CD4-positive, alpha-beta T cell treated with Interleukin-6 for 4 hours (primary cell): ENCODE measurements around the gene AZU1.

Experiments used
- DNase-seq: peaks from one replicate; pipeline ENCODE4 v3.0.0-alpha.2; 2020; ENCODE audit warnings: mixed read lengths

Gene AZU1

DNA sequence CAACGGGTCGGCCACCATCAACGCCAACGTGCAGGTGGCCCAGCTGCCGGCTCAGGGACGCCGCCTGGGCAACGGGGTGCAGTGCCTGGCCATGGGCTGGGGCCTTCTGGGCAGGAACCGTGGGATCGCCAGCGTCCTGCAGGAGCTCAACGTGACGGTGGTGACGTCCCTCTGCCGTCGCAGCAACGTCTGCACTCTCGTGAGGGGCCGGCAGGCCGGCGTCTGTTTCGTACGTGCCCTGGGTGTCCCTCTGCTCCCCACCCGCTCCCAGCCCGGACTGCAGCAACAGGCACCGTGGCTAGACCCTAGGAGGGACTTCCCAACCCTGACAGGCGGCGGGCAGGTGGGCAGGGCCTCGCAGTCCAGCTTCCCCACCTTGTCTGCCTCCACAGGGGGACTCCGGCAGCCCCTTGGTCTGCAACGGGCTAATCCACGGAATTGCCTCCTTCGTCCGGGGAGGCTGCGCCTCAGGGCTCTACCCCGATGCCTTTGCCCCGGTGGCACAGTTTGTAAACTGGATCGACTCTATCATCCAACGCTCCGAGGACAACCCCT is 28.0 kb downstream of the AZU1 start:
- no peak for DNase-seq

DNA sequence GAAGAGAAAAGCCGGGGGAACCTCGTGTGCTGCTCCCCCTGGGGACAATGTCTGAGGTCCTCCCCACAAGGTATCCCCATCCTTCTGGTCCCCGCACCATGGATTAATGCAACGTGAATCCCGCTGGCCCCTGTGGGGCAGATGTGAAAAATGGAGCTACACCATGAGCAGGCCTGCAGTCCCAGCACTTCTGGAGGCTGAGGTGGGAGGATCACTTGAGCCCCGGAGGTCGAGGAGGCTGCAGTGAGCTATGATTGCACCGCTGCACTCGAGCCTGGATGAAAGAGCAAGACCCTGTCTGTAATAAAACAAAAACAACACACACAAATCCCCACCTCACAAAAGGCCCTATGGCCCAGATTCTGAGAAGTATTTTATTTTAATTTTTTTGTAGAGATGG is 30.6 kb downstream of the AZU1 start:
- DNase-seq, result no peak

DNA sequence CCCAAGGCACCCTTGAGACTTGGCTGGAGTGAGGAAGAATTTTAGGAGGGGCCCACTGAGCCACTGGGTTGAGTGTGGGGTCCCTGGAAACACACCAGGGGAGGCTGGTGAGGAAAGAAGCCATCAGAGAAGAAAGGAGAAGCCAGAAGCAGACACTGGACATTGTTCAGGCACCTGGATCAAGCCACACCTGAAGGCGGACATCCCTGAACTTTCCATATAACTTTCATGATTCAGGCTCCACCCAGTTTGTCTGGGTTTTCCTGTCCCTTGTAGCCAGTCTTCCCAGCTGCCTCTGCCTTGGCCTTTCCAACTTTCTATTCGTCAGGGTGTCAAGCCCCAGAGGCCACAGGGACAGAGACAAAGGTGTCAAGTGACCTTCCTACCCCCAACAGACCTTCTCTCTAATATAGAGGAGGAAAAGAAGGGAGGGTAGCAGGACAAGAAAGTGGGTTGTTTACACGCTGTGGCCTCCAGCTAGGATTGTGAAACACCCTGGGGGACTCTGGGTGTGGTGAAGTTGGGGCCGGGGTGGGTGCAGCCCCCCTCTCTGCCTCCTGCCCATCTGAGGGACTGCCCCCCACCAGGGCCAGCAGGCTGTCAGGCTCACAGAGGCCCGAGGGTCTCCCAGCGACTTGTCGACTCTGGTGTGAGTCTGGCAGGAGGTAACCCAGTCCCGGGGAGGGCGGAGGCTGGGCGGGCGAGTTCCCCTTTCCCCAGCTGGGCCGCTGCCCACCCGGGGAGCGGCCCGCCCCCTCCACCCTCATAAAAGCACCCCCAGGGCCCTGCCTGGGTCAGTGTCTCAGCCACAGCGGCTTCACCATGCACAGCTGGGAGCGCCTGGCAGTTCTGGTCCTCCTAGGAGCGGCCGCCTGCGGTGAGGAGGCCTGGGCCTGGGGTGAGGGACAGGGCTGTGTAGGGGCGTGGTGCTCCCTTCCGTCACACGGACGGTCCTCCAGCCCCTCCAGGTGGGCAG is 31.5 kb downstream of the AZU1 start, which contains the start of gene CFD:
Gene CFD, plus strand, starts transcription at position 797 of the 976 bp plus-strand sequence. Its CDS starts 26 bp downstream, at position 823.
- no peak for DNase-seq

DNA sequence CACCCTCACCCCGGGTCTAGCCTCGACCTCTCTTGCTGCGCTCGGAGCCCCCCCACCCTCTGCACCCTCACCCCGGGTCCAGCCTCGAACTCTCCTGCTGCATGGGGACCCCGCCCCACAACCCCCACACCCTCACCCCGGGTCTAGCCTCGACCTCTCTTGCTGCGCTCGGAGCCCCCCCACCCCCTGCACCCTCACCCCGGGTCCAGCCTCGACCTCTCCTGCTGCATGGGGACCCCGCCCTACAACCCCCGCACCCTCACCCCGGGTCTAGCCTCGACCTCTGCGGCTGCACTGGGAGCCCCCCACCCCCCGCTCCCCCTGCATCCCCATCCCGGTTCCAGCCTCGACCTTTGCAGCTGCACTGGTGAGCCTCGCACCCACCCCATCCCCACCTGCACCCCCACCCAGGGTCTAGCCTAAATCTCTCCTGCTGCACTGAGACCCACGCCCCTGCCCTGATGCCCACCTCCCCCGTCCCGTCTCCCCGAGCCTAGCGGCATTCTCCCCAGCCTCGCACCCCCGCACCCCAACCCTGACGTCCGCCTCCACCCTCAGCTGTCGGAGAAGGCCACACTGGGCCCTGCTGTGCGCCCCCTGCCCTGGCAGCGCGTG is 33.6 kb downstream of the AZU1 start:
- no peak for DNase-seq

DNA sequence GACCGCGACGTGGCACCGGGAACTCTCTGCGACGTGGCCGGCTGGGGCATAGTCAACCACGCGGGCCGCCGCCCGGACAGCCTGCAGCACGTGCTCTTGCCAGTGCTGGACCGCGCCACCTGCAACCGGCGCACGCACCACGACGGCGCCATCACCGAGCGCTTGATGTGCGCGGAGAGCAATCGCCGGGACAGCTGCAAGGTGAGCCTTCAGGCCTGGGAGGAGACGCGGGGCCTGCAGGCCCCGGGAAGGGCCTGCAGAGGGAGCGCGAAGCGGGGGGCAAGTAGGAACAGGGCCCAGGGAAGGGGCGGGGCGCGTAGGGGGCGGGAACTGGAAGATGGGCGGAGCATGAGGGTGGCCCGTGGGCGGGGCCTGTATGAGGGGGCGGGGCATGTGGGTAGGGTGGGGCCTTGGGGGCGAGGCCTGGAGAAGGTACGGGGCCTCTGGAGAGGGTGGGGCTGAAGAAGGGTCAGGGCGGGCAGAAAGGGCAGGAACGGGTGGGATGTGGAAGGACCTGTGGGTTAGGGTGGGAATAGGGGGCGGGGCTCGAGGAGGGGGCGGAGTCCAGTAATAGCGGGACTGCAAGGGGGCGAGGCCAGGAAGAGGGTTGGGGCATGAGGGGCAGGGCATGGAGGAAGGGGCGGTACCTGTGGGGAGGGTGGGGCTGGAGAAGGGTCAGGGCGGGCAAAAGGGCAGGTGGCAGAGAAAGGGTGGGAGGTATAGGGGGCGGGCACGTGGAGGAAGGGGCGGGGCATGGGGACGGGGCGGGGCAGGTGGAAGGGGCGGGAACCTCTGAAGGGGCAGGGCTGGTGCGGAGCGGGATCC is 34.3 kb downstream of the AZU1 start:
- peak; percentile 64 for DNase-seq

DNA sequence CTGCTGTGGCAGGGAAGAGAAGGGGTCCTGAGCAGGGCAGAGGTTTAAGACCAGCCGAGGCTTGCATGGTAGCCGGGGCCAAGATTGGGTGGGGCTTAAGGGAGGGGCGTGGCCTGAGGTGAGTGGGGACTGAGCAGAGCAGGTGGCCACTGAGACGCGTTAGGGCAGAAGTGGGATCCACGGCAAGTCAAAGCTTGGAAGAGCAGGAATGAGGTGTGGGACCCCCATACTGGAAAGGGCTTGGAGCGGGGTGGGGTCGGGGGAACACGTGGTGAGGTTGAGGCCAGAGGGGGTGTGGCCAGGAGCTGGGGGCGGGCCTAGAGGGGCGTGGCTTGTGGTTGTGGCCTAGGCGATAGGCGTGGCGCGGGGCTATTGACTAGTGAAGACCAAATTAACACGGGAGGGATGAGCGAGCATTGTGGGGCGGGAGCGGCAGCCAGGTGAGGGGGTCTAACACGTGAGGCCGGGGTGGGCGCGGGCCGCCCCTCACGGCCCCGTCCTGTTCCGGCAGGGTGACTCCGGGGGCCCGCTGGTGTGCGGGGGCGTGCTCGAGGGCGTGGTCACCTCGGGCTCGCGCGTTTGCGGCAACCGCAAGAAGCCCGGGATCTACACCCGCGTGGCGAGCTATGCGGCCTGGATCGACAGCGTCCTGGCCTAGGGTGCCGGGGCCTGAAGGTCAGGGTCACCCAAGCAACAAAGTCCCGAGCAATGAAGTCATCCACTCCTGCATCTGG is 35.1 kb downstream of the AZU1 start:
- DNase-seq, result peak; percentile 79

DNA sequence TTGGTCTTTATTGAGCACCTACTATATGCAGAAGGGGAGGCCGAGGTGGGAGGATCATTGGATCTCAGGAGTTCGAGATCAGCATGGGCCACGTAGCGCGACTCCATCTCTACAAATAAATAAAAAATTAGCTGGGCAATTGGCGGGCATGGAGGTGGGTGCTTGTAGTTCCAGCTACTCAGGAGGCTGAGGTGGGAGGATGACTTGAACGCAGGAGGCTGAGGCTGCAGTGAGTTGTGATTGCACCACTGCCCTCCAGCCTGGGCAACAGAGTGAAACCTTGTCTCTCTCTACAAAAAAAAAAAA is 35.6 kb downstream of the AZU1 start:
- DNase-seq, result no peak

DNA sequence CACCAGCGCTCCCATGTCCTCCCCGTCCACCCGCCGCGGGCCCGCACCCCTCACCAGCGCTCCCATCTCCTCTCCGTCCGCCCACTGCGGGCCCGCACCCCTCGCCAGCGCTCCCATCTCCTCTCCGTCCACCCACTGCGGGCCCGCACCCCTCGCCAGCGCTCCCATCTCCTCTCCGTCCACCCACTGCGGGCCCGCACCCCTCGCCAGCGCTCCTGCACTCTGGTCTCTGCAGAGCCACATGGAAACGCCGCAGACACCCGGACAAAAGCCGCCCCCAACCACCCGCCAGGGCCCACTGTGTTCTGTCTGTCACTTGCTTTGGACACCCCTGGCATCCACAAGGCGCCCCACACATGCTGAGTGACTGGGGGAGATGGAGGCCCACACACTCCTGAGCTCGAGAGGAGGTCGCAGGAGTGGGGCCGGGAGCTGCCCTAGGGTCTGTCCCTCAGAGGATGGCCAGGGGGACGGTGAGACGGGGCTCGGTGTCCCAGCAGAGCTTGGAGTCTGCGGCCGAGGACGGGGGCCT is 39.2 kb downstream of the AZU1 start:
- DNase-seq, result no peak

DNA sequence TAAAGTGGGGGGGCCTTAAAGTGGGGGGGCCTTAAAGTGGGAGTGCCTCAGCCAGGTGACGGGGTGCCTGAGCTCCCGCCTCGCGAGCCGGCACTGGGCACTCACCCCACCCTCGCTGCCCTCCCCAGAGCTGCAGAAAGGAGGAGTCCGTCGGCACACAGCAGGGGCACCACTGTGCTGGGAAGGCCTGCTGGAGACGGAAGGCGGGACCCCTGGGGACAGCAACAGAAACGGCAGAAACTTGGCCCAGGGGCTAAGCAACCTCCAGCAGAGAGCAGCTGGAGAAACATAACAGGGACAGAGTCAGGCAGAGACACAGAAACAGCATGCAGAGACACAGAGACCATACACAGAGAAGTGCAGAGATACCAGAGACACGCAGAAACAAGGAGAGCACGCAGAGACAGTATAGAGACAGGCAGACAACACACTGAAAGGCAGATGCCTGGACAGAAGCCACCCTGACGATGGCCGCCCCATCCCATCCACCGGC is 39.7 kb downstream of the AZU1 start:
- no peak for DNase-seq

DNA sequence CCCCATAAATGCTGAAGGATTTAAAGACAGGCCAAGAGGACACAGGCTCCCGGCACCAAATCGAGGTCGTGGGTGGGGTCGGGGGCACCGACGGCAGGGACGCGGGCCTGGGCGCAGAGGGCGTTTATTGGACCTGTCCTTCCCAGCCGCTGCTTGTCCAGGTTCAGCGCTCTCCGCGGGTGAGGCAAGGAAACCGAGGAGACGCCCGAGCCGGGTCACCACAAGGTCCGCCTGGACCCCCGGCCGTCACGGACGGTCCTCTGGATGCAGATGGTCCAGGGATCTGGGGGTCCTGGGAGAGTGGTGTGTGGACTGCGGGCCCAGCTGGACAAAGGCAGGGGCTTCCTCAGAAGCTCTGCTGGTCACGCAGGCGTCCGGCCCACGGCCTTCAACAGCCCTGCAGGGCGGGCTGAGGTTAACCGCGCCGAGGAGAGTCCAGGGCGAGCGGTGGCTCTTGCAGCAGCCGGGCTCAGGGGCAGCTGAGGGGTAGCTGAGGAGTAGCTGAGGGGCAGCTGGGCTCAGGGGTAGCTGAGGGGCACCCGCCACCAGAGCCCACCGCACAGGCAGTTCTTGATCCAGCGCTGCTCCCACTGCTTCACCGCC is 40.3 kb downstream of the AZU1 start:
- DNase-seq, result no peak

DNA sequence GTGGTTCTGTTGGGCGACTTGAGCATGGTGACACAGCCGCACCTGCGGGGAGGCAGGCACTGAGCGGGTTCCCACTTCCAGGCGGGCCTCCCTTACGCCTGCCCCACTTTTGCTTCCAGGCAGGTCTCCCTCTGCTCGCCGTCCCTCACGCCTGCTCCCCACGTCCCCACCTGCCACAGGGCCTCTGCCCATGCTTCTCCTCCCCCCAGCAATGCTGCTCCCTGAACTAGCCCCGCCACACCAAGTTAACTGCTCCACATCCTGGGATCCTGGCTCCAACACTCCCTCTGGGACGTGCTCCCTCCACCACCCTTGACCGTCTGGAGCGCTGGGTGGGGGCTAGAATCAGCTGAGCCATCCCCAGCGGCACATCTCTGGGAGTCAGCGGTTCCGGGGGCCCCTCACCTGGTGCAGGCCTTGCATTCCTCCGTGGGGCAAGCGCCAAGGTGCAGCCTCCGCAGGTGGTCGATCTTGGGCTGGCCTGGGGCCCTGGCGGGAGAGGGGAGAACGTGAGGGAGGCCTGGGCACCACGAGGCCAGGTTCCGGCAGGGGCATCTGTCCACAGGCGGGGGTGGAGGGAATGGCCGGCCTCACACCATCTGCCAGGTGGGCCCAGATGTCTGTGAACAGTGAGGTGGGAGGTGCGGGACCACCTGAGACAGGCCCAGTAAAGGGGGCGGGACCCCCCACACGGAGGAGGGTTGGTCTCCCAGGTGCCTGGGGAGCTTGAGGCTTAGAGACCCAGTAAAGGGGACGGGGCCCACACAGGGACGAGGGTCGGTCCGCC is 41.0 kb downstream of the AZU1 start:
- DNase-seq, result no peak

DNA sequence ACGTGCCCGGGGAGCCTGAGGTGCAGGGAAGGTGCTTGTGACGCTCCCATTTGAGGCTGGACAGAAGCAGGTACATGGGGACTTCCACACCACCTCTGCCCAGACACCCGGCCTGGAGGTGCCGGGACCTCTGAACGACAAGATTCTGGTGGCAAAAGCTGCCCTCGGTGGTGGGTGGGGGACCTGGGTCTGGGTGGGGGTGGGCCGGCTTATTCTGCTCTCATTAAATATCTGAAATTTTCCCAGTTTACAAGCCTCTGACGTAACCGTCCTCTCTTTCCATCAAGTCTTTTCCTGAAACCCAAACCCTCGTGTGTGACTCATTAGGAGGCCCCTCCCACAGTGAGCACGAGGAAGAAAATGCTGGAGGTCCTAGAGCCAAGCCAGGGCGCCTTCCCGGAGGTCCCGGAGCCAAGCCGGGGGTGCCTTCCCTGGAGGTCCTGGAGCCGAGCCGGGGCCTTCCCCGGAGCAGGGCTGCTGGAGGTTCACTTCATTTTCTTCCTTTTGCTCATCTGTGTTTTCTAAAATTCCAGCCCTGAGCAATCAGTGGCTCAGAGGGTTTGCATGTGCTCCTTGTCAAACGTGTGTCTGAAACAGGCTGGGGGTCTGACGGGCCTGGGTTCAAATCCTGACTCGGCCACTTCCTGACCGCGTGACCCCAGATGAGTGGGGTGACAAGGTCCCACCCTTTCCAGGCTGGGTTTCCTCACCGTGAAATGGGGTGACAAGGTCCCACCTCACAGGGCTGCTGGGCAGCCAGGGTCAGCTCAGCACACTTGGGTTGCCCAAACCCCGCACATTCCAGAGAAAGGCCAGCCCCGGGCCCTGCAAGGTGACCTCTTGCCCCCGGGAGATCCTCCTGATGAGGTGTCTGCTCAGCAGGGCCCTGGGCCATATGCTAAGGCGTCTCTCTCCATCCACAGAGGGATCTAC is 41.9 kb downstream of the AZU1 start:
- no peak for DNase-seq

DNA sequence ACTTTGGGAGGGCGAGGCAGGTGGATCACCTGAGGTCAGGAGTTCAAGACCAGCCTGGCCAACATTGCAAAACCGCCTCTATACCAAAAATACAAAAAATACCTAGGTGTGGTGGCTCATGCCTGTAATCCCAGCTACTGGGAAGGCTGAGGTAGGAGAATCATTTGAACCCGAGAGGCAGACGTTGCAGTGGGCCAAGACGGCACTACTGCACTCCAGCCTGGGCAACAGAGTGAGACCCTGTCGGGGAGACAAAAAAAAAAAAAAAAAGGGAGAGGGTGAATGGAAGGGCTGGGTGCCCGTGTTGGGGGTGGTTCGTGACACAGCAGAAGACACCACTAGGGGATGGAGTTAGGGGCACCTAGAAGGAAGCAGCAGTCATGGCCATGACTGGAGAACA is 42.7 kb downstream of the AZU1 start:
- DNase-seq, result no peak

DNA sequence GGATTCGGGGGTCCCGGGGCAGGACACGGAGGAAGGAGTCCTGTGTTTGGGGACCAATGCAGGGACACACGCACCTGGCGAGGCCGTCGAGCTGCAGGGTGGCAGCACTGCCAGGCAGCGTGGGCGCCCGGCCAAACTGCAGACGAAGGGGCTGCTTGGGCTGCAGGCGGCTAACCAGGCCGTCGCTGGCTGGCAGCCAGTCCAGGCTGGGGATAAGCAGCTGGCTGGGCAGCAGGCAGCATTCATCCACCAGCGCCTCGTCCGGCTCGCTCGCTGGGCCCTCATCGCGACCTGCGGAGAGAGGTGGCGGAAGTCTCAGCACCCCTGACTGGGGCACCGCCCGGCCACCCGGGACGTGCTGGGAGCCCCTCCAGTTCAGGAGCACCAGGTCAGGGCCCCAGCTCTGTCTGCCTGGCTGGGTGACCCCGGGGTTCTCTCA is 43.3 kb downstream of the AZU1 start:
- DNase-seq, result no peak

DNA sequence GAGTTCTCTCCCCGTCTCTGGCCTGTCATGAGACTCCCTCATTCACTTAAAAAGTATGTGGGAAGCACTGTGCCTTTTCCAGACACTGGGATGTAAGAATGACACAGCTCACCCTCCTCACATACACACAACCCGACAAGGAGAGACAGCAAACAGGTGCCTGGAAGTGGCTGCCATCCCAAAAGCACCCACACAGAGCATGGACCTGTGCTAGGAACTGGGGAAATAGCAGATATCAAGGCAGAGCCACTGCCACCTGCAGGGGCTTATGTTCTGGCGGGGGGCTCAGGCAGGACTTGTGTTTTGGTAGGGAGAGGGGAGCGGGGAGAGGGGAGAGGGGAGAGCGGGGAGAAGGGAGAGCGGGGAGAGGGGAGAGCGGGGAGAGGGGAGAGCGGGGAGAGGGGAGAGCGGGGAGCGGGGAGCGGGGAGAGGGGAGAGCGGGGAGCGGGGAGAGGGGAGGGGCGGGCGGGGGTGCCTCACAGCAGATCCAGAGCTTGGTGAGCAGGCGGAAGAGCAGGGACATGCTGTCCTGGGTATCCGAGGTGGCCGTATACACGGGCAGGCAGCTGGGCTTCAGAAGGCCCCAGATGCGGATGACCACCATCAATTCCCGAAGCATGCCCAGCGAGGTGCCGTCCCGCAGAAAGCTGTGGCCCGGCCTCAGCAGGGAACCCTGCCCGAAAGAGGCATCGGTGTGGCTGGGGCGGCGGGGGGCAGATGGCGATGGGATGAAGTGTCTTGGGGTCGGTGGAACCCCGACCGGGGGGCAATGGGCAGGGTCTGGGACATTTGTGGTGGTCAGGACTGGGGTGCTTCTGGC is 44.0 kb downstream of the AZU1 start:
- DNase-seq, result no peak

DNA sequence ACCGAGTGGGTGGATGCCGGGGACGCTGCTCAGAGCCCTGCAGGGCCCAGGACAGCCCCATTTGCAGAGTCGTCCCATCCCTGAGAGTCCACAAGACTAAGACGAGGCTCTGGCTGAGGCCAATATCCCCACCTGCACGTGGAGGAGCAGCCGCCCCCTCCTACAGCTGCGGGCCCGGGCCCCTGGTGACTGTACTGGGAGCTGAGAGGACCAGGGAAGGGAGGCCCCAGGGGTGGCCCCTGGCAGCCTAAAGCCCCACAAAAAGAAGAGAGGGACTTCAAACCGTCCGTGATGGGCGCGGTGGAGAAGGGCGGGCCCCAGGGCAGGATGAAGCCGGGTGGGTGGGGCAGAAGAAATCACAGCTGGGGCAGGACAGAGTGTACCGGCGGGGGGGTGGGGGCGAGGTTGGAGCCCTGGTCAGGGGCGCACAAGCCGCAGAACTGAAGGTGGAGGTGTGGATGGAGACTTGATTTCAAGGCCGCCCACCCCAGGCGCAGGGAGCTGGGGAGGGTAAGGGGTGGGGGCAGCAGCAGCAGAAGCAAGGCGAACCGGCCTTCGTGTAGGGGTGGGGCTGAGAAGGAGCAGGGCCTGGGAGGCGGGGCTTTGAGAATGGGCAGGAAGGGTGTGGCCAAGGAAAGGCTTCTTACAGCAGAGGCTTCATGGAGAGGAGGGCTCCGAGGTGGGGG is 44.8 kb downstream of the AZU1 start:
- peak; percentile 86 for DNase-seq

DNA sequence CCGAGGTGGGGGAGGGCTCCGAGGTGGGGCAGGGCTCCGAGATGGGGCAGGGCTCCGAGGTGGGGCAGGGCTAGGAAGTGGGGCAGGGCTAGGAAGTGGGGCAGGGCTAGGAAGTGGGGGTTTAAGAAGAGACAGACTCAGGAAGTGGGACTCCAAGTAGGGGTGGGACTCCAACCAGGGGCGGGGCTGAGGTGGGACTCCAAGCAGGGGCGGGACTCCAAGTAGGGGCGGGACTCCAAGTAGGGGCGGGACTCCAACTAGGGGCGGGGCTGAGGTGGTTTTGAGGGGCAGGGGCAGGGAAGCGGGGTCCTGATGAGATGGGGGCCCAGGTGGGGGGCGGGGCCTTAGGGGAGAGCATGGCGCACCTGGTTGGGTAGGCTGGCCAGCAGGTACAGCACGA is 45.4 kb downstream of the AZU1 start:
- DNase-seq, result peak; percentile 82

DNA sequence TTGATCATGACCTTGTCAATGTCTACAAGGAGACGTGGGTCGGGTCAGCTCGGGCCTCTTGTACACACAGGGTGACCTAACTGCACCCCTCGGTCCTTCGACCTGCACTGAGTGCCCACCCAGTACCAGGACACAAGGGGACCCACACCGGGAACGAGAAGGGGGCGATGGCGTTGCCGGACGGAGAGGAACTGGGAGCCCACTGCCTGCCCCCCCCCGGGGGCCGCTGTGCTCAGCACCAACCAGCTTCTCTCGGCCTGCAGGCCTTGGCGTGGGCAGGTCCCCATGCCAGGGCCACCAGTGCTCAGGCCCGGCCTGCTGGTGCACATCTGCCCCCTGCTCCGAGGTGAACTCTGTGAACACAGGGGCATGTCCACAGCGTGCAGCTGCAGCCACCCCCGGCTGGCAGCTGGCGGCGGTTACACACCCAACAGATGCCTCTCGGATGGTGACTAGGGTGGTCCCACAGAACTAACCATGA is 46.0 kb downstream of the AZU1 start:
- DNase-seq, result no peak
